Cardiac muscle cell (in vitro differentiated cells and primary cell): ENCODE data around the gene NFYA. TPM values are rescaled to one million over a fixed set of nuclear protein-coding genes. Genes with fewer than 3 reads are reported as not detected.

Experiments
- DNase-seq, 2 donors: peaks; one replicate each; pipeline versions ENCODE4 v3.0.0 to v3.0.0-alpha.2; 2010 to 2017; ENCODE audit warnings: low read depth in 1 of 2, low spot score in 1 of 2
- H3K27ac ChIP-seq: fragments of 200-600 bp; sonication (generic); 2 replicates; pipeline ENCODE4 v1.5.1; 2016
- H3K27me3 ChIP-seq: fragments of 200-600 bp; sonication (generic); 2 replicates; pipeline ENCODE4 v1.6.0; 2016; ENCODE audit warnings: control low read depth
- H3K36me3 ChIP-seq: fragments of 200-600 bp; sonication (generic); 2 replicates; pipeline ENCODE4 v1.5.1; 2016; ENCODE audit warnings: control low read depth
- H3K4me1 ChIP-seq: fragments of 200-600 bp; sonication (generic); 2 replicates; pipeline ENCODE4 v1.8.1; 2017; ENCODE audit warnings: low read depth, mild to moderate bottlenecking, mixed run types
- H3K4me3 ChIP-seq: fragments of 200-600 bp; sonication (generic); 2 replicates; pipeline ENCODE4 v1.5.1; 2016; ENCODE audit warnings: mild to moderate bottlenecking
- H3K9me3 ChIP-seq: fragments of 200-600 bp; sonication (generic); 2 replicates; pipeline ENCODE4 v1.5.1; 2017; ENCODE audit warnings: low read depth, mild to moderate bottlenecking, control low read depth
- CTCF ChIP-seq: IDR thresholded peaks from 2 replicates; pipeline ENCODE4 v1.5.1; 2012; ENCODE audit warnings: low read depth, mild to moderate bottlenecking, low read length
- polyA plus RNA-seq: library from polyadenylated mRNA; unstranded; fragments of >200 nt; fragmentation: Nextera tagmentation; extraction: Ambion mirVana; gene quantifications from 2 replicates; pipeline ENCODE4 v1.2.1, GENCODE V29; 2016
- total RNA-seq: library from RNA; depleted of rRNA; stranded (reverse); fragments of >200 nt; gene quantifications from 2 replicates; pipeline ENCODE4 v1.2.3, GENCODE V29; 2016

The NFYA gene
- total and polyA plus RNA-seq, 2 experiments from 2014 or later: 8.0 to 14.4 TPM

DNA sequence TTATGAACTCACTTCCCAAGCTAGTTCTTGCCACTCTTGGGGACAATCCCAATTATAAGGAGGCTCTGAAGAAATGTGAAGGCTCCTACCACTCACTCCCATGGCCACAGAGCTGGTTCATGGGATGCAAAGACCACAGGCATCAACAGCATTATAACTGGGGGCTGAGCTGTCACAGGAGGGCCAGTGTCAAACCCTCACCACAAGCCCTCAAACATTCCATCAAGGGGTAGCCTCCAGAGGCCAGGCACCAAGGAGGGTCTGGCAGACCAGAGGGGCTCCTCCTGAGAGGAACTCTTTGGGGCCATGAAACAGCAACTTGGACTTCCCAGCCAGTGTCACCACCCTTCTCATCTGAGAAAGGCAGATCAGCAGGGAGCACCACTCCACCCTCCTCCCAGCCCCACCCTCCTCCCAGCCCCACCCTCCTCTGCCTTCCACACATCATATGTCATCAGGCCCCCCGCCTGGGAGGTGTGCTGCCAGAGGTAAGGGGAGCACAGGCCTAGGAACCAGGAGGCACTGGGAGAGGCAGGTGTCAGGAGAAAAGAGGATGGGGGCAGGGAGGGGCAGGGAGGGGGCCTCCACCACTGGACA is 31.7 kb upstream of the NFYA start:
- H3K27me3 ChIP-seq: no peaks in the 10 kb centered on the region
- H3K27ac ChIP-seq: no peak overlapping the region
- H3K4me3 ChIP-seq: no peak overlapping the region
- H3K9me3 ChIP-seq: no peaks in the 10 kb centered on the region
- H3K36me3 ChIP-seq: no peaks in the 10 kb centered on the region
- H3K4me1 ChIP-seq: peaks cover 34% of the 10 kb centered on the region
- no peak for DNase-seq
- TF ChIP-seq CTCF: no peak

DNA sequence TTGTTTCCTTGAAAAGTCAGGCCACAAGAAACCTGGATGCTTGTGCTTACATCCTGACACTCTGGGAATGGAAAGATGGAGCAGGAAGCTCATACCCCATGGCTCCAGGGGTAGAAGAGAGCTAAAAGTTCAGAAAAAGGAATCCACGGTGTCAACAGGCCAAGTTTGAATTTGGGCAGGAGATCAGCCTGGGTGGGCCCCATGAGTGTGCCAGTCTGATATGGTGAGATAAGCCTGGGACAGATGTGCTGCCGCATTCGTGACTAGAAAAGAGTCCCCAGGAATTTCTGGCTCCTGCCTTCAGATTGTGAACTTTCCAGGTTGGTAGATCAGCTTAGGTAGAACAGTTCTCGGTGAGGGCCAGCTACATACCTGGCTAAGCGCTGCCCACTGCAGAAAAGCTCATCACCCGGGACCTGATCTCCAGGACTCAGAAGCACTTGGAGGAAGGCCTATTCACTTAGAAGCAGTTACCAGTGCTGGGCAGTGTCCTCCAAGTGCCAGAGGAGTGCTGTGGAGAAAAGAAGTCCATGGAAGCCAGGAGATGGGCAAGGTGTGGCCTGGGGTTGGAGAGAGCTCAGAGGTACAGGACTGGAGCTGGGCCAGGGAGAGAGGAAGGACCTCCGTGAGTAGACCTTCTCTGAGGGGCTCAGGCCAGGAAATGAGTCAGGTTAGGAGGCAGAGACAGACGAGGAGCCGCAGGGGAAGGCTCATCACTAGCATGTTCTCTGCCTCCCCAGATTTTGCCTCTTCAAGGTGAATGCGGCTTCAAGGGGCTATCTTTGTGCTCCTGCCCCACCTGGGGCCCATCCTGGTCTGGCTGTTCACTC is 30.3 kb upstream of the NFYA start, which contains the start of gene TSPO2:
TSS of gene TSPO2 (plus strand) at position 242 of the 830 bp plus-strand sequence. CDS start at position 761, 519 bp downstream.
- H3K4me1 ChIP-seq: peaks cover 44% of the 10 kb centered on the region
- no peaks in the 10 kb centered on the region for H3K36me3 ChIP-seq
- no peak within 1 kb of the TSS for H3K4me3 ChIP-seq
- DNase-seq: no peak
- no peak for TF ChIP-seq CTCF
- H3K9me3 ChIP-seq: no peaks in the 10 kb centered on the region
- no peak within 1 kb of the TSS for H3K27ac ChIP-seq
- no peaks in the 10 kb centered on the region for H3K27me3 ChIP-seq

- no peaks in the 10 kb centered on the region for H3K27me3 ChIP-seq
- H3K27ac ChIP-seq: no peak overlapping the region
- H3K4me3 ChIP-seq: no peak overlapping the region
- H3K4me1 ChIP-seq: peaks cover 43% of the 10 kb centered on the region
- H3K9me3 ChIP-seq: no peaks in the 10 kb centered on the region
- no peaks in the 10 kb centered on the region for H3K36me3 ChIP-seq
- TF ChIP-seq CTCF: no peak
- no peak for DNase-seq
Observed at GRCh38 chr6:41043151-41043550, 29.6 kb upstream of the NFYA start.

DNA sequence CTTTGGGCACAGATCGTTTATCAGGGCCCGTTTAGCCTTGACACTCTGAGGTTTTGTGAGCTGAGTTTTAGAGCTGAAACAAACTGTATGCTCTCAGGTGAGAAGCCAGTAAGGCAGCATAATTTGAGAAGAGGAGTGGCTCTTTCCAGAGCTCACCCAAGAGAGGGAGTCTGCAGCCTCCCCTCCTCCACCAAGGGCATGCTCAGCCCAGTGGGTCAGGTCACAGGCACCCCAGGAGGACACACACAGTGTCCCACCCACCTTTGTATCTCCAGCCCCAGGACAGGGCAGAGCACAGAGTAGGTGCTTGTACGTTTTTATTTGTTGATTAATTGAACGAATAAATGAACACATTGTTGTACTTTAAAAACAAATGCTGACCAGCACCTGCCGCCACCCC is 27.1 kb upstream of the NFYA start:
- Histone ChIP-seq H3K9me3 (no peaks in the 10 kb centered on the region), H3K27me3 (no peaks in the 10 kb centered on the region), H3K27ac (peak overlapping the region; percentile 77), H3K4me3 (no peak overlapping the region), H3K36me3 (no peaks in the 10 kb centered on the region), H3K4me1 (peaks cover 58% of the 10 kb centered on the region)
- no peak for DNase-seq
- TF ChIP-seq CTCF: no peak

- Histone ChIP-seq H3K4me3 (no peak overlapping the region), H3K4me1 (peaks cover 58% of the 10 kb centered on the region), H3K27ac (peak overlapping the region; percentile 77), H3K9me3 (no peaks in the 10 kb centered on the region), H3K27me3 (no peaks in the 10 kb centered on the region), H3K36me3 (no peaks in the 10 kb centered on the region)
- no peak for DNase-seq
- TF ChIP-seq CTCF: no peak
Observed at GRCh38 chr6:41046084-41046483, 26.7 kb upstream of the NFYA start.
